IPS-NIHi11 (cell line): Measurements from ENCODE around the gene PRM1.
"Not testable (repeated sequence)": the region's sequence is repeated elsewhere in the genome, so short reads cannot be mapped to it uniquely, and the experiment has no call there.

Experiments
- DNase-seq: peaks from one replicate; pipeline ENCODE4 v3.0.0; 2012; ENCODE audit warnings: mixed read lengths, low spot score

Gene PRM1

DNA sequence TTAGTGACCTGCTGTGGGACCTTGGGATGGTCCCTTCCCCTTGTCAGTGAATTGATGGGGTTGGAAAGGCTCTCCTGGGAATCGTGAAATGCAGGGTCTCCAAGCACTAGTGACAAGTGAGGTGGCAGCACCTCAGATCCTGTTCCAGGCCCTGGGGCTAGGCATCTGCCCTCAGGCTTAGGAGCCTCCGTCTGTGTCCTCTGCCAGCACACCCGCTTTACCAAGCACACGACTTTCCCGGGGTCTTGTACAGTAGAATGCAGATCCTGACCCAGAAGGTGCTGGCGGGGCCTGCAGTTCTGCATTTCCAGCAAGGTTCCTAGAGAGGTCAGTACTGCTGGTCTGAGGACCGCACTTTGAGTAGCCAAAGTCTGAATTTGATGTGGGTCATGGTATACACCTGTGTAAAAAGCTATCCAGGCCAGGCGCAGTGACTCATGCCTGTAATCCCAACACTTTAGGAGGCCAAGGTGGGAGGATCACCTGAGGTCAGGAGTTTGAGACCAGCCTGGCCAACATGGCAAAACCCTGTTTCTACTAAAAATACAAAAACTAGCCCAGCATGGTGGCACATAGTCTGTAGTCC lies 33.3 kb upstream of the PRM1 start:
- DNase-seq, result no peak

DNA sequence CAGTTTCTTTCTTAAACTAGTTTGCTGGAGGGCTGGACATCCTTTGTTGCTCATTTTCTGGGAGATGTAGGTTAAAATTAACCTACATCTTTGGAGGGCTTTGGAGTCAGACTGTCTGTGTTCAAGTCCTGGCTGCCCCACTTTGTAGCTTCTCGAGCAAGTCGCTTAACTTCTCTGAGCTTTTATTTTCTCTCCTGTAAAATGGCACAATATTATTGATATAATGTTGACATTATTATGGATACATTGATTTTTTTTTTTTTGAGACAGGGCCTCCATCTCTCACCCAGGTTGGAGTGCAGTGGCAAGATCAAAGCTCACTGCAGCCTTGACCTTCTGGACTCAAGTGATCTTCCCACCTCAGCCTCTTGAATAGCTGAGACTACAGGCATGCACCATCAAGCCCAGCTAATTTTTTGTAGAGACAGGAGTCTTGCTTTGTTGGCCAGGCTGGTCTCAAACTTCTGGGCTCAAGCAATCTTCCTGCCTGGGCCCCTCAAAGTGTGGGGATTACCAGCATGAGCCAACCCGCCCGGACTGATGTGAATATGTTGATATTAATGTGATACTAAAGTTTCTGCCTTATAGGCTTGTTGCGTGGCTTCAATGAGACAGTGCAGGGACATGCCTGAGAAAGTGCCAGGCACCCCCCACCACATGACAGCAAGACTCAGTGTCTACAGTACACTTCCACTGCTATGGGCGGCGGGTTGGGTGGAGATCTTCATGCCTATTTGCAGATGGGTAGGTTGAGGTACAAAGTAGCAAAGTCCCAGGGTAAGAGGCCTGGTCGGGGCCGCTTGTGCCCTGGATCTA lies 32.6 kb upstream of the PRM1 start:
- no peak for DNase-seq

DNA sequence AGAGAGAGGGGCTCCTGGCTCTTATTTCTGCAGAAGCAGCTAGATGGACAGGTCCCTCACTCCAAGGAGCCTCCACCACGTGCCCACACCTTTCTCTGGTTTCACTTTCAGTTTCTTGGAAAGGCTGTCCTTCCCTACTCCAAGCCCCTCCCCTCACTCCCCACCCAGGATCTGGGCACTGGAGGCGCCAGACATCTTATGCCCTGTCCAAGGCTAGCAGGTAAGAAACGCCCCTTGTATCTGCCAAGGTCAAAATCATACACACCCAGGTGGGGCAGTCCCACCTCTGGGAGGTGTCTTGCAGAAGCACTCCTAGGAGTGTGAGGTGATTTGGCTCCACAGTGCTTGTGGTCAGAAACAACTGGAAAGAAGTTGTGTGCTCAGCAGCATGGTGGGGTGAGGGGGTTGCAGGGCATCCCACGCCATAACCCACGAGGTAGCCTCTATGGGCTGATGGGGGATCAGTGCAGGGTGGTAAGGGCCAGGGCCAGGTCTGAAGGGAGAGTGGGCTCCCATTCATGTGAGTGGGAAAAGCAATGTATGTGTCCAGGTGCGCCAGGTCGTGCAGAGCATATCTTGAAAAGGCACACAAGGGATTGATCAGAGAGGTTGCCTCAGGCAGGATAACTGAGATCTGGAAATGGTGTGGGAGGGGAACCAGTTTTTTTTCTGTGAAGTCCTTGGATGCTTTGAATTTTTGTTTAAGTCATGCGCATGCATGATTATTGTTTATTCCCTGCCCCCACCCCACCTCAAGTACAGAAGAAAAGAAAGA lies 31.8 kb upstream of the PRM1 start:
- DNase-seq, result peak; percentile 58

DNA sequence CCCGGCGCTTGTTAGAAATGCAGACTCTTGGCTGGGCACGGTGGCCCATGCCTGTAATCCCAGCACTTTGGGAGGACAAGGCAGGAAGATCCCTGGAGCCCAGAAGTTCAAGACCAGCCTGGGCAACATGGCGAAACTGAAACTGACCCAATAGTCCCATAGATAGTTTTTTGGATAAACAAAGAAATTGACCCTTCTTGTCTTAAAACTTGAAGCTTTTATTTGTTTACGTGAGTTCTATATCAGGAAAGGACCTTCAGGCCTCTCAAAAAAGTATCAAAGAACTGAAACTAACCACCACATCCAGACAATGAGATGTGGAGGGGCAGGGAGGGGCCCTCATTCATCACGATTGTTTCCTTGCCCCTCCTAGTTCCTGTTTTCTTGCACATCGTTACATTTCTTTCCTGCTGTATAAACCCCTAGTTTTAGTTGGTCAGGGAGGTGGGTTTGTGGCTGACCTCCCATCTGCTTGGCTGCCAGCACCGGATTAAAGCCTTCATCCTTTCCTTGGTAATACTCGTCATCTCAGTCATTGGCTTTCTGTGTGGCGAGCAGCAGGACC lies 29.9 kb upstream of the PRM1 start:
- DNase-seq, result no peak

DNA sequence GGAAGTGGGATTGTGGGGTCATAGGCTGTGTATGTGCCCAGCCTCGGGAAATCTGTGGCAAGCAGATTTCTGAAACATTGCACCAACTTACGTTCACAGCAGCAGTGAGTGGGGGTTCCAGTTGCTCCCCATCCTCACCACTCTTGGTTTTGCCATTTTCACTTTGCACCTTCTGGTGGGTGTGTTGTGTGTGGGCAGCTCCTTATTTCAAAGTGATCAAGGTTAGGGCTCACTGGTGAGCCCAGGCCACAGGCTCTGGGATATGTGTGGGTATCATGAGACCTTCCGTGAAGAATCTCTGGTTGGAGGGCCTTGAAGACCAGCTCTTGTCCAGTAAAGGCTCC lies 29.5 kb upstream of the PRM1 start:
- DNase-seq, result no peak

DNA sequence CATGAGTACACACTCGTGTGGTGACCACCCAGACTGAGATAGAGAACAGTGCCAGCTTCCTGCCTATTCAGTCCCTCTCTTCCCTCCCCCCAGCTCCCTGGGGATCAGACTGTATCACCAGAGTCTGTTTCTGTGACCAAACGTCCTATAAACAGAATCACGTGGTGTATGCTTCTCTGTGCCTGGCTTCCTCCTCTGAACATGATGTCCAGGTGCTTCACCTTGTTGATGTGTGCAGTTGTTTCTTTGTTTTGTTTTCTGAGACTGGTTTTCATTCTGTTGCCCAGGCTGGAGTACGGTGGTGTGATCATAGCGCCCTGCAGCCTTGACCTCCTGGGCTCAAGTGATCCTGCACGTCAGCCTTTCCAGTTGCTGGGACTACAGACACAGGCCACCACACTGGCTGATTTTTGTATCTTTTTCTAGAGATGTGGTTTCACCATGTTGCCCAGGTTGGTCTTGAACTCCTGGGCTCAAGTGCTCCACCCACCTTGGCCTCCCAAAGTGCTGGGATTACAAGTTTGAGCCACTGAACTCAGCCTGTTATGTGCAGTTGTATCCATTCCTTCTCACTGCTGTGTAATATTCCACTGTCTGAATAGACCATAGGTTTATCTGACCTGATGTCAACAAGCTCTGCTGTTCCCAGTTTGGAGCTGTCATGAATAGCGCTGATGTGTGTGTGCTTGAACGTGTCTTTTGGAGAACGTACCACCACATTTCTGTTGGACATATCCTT lies 28.9 kb upstream of the PRM1 start:
- no peak for DNase-seq

DNA sequence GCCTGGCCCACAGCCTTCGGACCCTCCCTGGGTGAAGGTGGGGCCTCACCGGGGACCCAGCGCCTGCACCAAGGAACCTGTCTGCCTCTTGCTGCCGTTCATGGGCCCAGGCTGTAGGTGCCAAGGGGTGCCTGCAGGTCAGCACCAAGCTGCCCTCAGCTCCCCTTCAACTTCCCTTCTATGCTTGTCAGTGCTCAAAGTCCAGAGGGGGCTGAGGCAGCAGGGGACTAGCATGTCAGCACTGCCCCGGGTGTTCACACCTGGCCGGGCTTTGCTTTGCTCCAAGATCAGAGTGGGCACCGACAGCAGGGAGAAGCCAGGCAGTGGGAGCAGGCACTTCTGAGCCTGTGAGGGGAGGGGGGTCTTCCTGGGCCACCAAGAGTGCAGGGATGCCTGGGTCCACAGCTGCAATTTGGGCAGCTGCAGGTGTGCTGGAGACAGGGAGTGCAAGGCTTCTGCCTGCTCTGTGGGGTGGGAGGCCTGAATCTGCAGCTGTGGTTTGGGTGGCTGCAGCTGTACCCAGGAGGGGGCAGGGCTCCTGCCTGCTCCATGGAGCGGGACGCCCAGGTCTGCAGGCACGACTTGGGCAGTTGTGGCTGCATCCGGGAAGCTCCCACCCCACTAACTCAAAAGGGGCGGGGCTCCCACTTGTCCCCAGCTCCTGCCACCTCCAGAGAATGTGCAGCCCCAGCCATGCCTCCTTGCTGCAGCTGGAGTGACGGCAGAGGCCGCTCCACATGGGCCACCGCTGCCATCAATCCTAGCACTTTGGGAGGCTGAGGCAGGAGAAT lies 27.6 kb upstream of the PRM1 start:
- DNase-seq, result no peak

DNA sequence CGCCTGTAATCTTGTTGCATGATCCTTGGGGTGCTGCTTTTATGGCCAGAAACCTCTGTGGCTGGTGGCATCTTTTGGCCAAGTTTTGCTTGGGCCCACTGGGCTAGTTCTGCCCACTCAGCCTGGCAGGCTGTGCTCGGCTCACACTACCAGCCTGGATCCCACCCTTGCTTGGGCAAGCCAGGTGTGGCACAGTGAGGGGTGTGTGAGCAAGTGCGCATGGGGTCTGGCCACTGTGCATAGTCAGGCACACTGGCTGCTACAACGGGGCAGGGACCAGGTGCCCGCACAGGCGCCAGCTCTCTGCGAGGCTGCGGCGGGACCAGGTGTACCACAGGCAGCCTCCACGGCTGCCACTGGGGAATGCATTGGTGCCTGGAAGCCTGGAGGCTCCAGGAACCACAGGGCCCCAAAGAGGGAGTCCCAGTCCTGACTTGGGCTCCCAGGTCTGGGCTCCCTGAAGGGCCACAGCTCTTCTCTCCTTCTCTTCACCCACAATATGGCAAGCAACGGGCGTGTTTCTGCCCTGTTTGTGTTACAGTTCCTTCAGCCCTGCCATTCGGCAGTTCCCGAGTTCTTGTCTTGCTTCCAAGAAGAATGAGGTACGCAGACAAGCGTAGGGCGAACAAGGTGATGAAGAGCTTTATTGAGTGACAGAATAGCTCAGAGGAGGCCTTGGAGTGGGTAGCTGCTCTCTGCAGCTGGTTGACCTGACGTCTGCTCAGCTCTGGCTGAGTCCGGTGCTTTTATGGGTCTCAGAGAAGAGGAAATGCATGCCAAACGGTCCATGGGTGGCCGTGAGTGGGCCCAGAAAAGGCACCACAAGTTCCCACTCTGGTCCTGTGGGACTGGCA lies 26.7 kb upstream of the PRM1 start:
- no peak for DNase-seq

DNA sequence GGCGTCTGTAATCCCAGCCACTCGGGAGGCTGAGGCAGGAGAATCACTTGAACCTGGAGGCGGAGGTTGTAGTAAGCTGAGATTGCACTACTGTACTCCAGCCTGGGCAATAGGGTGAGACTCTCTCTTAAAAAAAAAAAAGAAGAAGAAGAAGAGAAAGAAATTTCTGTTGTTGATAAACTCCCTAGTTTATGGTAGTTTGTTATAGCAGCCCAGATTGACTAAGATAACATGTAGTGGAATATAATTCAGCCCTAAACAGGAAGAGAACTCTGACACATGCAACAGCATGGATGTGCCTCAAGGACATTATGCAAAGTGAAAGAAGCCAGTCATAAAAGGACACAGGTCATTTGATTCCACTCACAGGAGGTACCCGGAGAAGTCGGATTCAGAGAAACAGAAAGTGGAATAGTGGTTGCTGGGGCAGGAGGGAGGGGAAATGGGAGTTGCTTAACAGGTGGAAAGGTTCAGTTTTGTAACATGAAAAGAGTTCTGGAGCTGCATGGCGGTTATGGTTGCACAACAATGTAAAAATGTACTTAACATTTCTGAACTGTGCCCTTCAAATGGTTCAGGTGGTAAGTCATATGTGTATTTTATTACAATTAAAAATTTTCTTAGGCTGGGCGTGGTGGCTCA lies 26.0 kb upstream of the PRM1 start:
- DNase-seq, result no peak

DNA sequence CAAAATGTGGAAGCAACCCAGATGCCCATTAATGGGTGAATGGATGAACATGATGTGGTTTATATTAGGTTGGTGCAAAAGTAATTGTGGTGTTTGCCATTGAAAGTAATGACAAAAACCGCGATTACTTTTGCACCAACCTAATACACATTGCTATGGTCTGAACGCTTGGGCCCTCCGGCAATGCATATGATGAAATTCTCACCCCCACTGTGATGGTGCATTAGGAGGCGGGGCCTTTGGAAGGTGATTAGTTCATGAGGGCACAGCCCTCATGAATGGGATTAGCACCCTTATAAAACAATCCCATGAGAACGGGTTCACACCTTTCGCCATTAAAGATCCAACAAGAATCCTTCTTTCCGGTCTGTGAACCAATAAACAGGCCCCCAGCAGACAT lies 25.3 kb upstream of the PRM1 start:
- no peak for DNase-seq

DNA sequence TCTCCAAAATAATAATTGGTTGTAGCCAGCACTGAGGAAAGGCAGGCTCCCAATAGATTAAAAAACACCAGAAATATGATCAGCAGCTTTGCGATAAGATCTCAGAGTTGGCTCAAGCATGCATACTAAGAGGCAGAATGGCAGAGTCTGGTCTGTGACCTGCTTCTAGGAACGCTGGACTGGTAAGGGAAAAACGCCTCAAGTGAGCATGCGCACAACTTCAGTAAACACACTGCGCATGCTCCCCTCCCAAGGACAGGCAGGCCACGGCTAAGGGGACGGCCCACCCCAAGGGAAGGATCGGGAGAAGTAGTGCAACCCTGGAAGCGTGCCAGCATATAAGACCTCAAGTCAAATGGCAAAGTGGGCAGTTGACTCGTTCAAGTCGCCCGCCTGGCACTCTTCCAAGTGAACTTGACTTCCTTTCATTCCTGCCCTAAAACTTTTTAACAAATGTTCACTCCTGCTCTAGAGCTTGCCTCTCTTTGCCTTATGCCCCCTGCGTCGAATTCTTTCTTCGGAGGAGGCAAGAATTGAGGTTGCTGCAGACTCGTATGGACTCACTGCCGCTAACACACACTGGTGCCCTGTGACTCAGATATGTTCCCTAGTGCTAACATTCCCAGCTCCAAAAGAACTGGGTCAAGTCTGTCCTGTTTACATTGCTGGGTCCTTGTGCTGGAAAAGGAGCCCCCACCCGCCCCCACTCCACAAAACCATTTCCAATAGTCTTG lies 22.4 kb upstream of the PRM1 start:
- no peak for DNase-seq

DNA sequence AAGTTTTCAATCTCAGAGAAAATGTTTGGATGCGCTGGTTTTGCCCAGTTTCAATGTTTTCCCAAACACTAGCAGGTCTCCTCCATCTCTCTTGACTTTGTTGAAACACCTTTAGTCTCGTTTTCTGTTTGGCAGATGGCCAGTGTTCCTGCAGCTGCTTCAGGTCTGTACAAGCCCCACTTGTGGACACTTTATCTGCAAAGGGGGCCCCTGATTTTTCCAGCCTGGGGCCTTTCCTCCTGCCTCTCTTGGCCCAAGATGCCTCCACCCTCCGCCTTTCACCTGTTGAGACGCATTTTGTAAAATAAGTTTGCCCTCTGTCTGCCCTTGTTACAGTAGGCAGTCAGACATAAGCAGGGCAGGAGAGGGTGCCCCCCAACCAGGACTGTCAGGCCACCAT lies 21.8 kb upstream of the PRM1 start:
- DNase-seq, result no peak

DNA sequence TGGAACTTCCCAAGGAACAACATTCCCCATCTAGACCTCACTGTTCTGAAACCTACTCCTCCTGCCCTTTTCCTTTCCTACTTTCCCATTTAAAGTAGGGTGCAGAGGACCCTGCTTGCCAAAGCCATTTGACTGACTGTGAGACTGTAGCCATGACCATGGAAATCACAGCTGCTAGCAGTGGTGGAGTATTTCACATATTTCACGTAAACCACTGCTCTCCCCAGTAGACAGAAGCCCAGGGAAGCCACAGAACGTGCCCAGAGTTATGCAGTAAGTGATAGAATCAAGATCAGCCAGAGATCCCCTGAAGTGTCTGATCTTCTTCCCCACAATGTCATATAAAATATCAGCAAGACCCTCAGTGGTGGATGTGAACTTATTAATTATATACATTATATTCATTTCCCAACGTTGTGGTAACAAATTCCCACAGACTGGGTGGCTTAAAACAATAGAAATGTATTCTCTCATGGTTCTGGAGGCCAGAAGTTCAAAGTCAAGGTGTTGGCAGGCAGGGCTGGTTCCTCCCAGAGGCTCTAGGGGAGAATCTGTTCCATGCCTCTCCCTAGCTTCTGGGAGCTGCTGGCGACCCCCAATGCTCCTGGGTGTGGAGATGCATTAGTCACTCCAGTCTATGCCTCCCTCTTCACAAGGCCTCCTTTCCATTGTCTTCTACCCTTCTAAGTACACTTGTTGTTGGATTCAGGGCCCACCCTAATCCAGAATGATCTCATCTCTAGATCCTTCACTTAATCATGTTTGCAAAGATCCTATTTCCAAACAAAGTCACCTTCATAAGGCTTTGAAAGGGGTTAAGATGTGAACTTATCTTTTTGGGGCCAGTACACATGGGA lies 20.7 kb upstream of the PRM1 start:
- DNase-seq, result no peak

DNA sequence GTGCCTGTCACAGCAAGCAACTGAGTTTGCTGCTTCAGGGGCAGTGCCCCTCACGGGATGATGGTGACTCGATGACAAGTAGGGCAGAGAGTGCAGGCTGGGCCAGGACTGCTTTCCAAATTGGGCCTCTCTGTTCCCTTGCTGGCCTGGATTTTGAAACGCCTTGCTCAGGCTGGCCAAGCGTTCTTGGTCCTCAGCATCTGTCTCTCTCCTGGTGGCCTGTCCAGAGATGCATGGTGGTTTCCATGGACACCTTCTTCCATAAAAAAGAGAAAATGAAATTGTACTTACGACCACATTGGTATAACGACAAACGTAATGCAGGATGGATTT lies 19.4 kb upstream of the PRM1 start:
- DNase-seq, result no peak

DNA sequence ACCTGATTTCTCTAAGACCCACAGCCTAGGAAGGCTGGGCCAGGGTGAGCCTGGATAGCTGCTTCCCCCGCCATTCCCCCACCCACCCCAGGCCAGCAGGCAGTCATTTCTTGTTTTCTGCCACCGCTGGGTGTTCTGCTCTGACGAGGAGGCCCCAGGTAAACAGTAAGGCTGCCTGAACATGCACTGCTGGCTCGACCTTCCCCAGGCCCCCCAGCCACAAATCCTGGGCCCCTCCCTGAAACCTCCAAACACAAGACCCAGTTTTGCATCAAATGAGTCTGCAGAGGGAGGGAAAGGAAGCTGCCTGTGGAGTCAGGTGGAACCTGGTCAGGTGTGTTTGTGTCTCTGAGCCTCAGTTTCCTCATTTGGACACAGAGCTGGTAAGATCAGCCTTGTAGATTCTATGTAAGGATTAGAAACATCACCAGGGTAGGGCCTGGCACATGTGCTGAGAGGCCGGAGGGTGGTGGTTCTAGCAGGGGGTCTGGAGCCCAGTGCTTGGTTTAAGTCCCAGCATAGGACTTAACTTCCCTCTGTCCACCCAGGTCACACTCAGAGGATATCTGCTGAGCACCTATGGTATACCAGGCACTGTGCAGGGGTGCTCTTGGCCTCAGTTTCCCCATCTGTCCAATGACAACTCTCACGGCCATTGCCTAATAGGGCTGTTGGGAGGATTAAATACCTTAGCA lies 18.9 kb upstream of the PRM1 start:
- no peak for DNase-seq

DNA sequence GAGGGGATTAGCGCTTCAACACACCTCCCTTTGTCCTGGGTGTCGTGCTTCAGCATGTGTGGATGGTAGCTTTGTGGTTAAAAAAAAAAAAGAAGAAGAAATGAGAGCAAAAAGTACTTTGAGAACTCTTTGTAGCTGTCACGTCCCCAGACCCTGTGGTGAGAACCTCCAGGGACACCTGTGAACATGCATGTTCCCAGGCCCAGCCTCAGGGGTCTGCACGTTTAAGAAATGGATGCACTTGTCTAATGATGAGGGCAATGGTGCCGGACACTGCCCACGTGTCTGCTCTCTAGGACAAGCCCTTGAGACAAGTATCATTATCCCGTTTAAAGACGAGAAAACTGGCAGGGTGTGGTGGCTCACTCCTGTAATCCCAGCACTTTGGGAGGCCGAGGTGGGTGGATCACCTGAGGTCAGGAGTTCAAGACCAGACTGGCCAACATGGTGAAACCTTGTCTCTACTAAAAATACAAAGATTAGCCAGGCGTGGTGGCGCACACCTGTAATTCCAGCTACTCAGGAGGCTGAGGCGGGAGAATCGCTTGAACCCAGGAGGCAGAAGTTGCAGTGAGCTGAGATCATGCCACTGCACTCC lies 17.9 kb upstream of the PRM1 start:
- not testable (repeated sequence) for DNase-seq

DNA sequence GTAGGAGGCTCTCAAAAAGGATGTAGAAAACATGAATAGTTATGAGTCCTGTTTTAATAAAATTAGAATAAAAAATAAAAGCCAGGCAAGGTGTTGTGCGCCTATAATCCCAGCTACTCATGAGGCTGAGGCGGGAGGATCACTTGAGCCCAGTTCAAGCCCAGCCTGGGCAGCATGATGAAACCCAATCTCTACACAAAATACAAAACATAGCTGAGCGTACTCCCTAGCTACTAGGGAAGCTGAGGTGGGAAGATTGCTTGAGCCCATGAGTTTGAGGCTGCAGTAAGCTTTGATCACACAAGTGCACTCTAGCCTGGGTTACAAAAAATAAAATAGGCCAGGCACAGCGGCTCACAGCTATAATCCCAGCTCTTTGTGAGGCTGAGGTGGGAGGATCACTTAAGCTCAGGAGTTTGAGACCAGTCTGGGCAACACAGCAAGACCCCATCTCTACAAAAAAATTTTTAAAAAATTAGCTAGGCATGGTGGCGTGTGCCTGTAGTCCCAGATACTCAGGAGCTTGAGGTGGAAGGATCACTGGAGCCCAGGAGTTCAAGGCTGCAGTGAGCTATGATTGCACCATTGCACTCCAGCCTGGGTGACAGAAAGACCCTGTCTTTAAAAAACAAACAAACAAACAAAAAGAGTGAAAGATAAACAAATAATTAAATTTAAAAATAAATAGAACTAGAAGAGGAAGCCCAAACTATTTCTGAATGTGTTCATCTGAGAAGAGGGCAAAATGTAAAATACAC lies 17.2 kb upstream of the PRM1 start:
- DNase-seq, result no peak
